HG03135 (cell line): ENCODE data around the gene UQCR10.

Experiments
- ATAC-seq: cut with Tn5 transposase; IDR thresholded peaks from one replicate; pipeline ENCODE4 v1.9.1; 2021; ENCODE audit warnings: mild to moderate bottlenecking, moderate library complexity; ENCODE audit not compliant: unreplicated experiment

Gene UQCR10

GRCh38 chr22:29793396-29793795 is 26.2 kb downstream of the UQCR10 start:
- ATAC-seq, result no peak

DNA sequence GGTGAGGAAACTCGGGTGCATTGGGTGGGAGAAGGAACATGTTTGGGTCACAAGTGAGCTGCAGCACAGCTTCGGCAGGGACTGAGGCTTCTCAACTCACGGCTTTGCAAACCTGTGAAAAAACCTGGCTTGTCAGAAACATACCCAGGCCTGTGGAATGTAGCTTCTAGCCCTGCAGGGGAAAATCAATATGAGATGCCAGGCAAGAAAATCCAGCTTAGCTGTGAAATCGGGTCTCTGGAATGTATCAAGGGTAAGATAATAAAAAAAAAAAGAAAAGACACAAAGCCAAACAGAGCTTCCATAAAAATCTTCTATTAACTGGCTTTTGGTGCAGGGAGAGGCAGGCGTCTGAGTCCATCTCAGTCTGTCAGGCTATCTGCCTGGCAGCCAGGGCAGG is 28.5 kb downstream of the UQCR10 start:
- no peak for ATAC-seq

DNA sequence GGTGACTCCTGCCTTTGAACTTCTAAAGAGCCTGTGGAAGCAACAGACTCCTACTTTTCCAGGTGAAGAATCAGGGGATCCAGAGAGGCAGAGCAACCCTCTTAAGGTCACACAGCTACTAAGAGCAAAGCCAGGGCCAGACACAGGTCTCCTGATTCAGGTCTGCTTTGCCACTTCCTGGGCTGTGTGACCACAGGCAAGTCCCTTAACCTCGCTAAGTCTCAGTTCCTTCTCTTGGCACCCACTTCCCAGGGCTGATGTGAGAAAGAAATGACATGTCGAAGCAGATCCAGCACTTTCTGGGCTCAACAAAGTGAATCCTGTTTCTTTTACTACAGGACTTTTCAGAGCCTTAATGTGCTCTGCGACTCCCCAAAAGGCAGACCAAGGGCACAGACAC is 30.2 kb downstream of the UQCR10 start:
- ATAC-seq, result no peak

DNA sequence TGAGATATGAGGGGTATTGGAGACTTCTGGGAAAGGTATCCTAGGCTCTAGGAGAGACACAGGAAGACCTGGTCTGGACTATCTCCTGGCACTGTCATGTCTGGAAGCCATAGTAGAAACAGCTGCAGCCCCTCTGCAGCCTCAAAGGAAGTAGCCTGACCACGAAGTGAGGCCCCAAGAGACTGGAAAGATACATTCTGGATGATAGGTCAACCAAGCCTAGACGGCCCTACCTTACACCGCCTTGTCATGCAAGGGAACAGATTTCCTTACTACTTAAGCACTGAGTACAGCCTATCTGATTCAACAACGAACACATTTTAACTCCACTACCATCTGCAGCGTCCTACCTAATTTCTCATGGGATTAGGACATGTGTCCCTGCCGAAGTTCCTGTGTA is 31.1 kb downstream of the UQCR10 start:
- ATAC-seq, result no peak

DNA sequence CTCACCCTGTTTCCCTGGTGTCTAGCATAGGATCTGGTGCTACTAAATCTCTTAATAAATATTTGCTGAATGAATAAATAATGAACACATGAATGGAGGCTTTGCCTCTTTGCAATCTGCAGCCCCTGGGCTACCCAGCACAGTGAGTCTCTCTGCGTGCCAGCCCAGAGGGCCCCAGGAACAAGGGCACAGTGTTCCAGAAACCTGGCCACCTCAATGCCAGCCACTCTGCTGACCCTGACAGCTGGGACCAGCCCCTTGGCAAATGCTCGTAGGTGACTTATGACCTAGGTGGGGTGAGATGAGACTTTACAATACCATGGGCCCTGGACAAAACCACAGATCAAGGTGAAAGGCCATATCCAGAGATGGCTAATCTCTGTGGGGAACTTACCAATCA is 31.6 kb downstream of the UQCR10 start:
- ATAC-seq, result no peak

DNA sequence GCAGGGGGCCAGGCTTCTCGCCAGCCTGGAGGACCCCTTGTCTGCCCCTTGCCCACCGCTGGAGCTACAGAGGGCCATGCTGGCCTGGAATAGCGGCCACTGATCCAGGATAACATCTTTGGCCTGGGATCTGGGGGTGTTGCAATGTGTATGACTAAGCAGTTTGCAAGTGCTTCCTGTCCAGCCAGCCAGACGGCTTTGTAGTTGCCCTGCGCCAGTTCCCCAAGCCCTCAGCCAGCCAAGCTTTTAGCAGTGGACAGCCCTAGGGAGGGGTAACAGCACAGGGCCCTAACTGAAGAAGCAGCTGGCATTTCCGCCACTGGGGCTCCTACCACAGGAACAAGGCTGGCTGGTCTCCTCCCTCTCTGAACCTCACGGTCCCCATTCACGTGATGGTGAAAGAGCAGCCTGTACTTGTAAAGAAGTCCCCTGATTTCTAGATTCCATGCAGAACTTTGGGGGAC is 32.1 kb downstream of the UQCR10 start:
- no peak for ATAC-seq

DNA sequence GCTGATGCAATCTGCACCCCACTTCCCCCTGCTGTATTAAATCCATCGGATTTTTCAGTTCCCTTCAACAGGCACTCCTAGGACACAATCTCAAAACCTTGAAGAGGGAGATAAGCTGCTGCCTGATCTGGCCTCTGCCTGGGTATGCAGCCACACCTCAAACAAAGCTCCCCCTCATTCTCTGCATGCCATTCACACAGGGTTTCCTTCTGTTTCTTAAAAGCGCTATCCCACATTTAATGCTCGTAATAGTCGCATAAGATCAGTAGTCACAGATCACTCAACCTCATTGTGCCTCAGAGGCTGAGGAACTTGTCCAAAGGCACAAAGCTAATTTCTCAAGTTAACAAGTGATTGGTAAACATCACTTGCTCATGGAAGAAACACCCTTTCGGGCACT is 34.0 kb downstream of the UQCR10 start:
- no peak for ATAC-seq

DNA sequence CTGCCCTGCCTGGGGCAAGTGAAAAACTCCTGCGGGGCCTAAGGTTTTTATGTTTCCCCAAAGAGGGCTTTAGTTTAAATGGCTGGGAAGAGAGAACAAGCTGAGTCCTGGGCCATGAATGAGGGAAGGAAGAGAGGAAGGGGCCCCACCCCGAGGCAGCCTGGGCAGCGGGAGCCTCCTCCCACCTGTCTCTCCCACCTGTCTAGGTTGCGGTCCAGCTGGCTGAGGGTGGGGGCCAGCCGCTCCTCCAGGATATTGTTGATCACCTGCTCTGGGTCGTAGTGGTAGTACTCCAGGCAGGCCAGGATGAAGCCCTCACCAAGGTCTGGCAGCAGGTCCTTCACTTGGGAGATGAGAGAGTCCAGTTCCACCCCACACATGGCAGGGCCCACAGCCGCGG is 34.6 kb downstream of the UQCR10 start:
- no peak for ATAC-seq

- no peak for ATAC-seq
Observed at GRCh38 chr22:29803190-29803589, 36.0 kb downstream of the UQCR10 start.

DNA sequence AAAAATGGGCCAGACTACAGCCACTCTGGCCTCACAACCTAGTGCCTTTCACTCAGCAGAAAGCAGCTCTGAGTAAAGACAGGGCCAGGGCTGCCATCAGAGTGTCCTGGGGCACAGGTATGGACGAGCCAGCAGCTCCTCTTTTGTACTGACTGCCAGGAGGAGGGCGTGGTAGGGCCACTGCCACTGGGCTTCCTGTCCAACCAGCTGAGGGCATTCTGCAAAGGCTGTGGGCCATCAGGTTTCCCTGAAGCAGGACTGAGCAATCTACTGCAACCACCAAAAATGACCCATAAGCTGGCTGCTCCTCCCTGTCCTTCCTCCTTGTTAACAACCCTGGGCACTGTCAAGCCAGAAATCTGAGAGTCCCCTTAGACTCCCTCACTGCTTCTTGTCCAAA is 37.8 kb downstream of the UQCR10 start:
- no peak for ATAC-seq

DNA sequence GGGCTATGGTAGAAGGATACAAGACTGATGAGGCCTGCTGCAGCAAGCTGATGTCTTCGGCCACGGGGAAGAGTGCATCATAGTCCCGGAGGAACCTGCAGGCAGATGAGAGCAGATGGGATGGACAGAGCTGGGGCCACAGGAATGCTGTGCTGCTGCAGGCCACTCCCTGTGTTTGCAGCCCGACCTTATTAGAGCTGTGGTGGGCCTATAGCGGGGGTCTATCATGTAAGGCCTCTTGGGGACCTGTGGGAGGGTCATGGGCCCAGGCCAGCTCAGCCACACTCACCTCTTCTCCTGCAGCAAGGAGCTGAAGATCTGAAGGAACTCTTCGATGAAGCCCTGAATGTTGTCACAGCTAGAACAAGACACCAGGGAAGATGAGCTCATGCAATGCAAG is 39.0 kb downstream of the UQCR10 start:
- no peak for ATAC-seq

DNA sequence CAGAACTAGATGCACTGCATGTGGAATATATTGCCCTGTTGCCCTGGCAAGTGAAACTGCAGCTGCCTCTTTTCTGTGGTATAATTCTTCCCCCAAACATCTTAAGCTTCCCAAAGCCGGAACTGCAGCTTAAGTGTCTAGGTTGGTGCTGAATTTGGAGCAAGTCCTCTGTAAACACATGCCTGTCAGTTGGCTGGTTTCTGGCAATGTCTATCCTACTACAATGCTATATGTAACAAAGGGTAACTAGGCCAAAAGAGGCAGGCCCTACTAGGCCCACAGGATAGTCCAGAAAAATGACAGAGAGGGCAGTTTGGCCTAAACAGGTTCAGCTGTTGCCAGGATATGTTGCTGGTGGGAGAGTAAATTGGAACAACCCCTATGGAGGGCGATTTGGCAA is 43.0 kb downstream of the UQCR10 start:
- no peak for ATAC-seq

DNA sequence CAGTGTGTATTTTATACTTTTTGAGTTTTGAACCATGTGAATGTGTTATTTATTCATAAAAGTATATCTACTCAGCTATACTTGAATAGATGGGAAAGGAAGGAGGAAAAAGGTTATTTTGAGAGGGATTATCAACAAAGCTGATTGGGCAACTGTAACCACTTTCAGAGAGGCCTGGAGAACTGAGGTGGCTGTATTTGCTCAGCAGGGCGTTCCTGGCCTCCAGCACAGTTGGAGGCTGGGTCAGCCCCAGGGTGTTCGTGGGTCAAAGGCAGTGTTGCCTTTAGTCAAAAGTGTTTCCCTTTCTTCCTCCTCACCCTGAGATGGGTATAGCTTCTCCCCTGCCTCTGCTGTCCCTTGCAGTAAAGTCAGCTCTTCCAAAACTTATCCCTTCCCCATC is 44.2 kb downstream of the UQCR10 start:
- no peak for ATAC-seq

GRCh38 chr22:29813126-29813525 is 46.0 kb downstream of the UQCR10 start:
- no peak for ATAC-seq

GRCh38 chr22:29813563-29813962 is 46.4 kb downstream of the UQCR10 start:
- no peak for ATAC-seq

GRCh38 chr22:29814003-29814402 is 46.8 kb downstream of the UQCR10 start:
- ATAC-seq, result no peak

DNA sequence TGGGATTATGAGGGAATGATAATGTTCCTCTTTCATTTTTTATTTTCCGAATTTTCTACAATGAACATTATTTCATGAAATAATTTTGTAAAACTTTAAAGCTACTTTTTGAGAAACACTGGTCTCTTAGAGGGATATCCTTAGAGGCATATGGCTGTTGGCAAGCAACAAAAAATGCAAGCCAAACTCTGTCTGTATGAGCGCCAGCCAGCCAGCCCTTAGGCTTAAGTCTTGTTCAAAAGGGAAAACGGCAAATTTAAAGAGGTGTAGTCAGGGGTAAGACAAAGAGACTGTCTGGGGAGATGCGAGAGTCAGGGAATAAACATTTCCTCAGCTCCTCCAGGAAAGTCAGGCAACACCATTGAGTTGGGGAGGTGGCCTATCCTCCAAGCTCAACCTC is 48.4 kb downstream of the UQCR10 start:
- ATAC-seq, result no peak

DNA sequence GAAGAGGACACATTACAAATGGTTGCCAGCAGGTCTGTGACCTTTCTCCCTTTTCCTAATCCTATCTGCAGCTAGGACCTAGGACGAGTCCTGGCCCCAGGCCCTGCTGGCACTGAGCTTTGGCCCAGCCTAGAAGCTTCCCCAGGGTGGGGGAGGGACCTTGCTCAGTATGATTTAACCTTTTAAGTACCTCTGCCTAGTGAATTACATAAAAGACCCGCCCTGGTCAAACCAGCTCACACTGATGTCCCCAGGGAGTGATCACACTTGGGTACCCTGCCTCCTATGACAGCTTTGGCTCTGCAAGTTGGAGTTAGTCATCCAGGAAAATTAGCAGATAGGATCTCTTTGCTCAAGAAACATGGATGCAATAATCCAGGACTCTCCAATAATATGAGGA is 49.0 kb downstream of the UQCR10 start:
- no peak for ATAC-seq

GRCh38 chr22:29816539-29816938 is 49.4 kb downstream of the UQCR10 start:
- no peak for ATAC-seq

GRCh38 chr22:29816980-29817379 is 49.8 kb downstream of the UQCR10 start:
- no peak for ATAC-seq

GRCh38 chr22:29817724-29818123 is 50.6 kb downstream of the UQCR10 start:
- ATAC-seq, result no peak

DNA sequence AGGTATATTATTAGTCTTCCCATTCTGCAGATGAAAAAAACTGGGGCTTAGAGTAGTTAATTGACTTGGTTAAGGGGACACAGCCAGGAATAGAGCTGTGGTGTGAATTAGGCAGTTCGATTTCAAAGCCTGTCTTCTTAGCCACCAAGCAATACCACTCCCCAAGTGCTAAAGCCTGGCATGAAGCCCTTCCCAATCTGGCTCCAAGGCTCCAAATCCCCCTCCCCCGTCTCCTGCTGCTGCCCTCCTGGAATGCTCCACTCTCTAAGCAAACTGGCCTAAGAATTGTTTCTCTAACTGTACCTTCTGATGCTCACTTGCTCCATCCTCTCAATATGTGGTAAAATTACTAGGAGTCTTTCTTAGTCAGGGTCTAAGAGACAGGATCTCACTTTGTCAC is 52.3 kb downstream of the UQCR10 start:
- no peak for ATAC-seq
